GM12865 (cell line): ENCODE data around the gene CDH13.
"Not testable (repeated sequence)": the region's sequence is repeated elsewhere in the genome, so short reads cannot be mapped to it uniquely, and the experiment has no call there.

ENCODE experiments used
- DNase-seq: peaks from one replicate; pipeline ENCODE4 v3.0.0; 2010; ENCODE audit warnings: low read depth
- H3K4me3 ChIP-seq: 2 replicates; pipeline ENCODE4 v1.5.1; 2011; ENCODE audit warnings: mild to moderate bottlenecking, low read depth, low read length, control low read depth
- CTCF ChIP-seq: IDR thresholded peaks from 2 replicates; pipeline ENCODE4 v1.5.1; 2011; ENCODE audit warnings: low read length, control low read depth, low read depth, inconsistent platforms; ENCODE audit not compliant: insufficient read depth; ENCODE audit errors: missing control alignments

CDH13 gene

GRCh38 chr16:82915139-82915824 is 288.5 kb downstream of the CDH13 start:
- no peak for DNase-seq
- H3K4me3 ChIP-seq: no peak overlapping the region
- TF ChIP-seq CTCF: no peak

GRCh38 chr16:82917886-82918595 is 291.3 kb downstream of the CDH13 start:
- TF ChIP-seq CTCF: no peak
- no peak overlapping the region for H3K4me3 ChIP-seq
- no peak for DNase-seq

GRCh38 chr16:82924075-82924854 is 297.5 kb downstream of the CDH13 start:
- TF ChIP-seq CTCF: no peak
- no peak overlapping the region for H3K4me3 ChIP-seq
- DNase-seq: no peak

GRCh38 chr16:82926500-82926899 is 299.7 kb downstream of the CDH13 start:
- no peak for TF ChIP-seq CTCF
- no peak for DNase-seq
- H3K4me3 ChIP-seq: no peak overlapping the region

- not testable (repeated sequence) for H3K4me3 ChIP-seq, DNase-seq
Measured at GRCh38 chr16:82933933-82934332, 307.2 kb downstream of the CDH13 start.

- no peak for TF ChIP-seq CTCF
- H3K4me3 ChIP-seq: no peak overlapping the region
- DNase-seq: no peak
Measured at GRCh38 chr16:82935766-82936165, 309.0 kb downstream of the CDH13 start.

GRCh38 chr16:82936941-82937551 is 310.3 kb downstream of the CDH13 start:
- DNase-seq: no peak
- H3K4me3 ChIP-seq: no peak overlapping the region
- TF ChIP-seq CTCF: no peak
